H1 (cell line): ENCODE data around the gene TMBIM6. TPM values are rescaled to one million over a fixed set of nuclear protein-coding genes. Genes with fewer than 3 reads are reported as not detected.

Experiments used
- BRCA1 ChIP-seq: IDR thresholded peaks from 2 replicates; pipeline ENCODE4 v1.6.1; 2012; ENCODE audit warnings: low read depth, low read length, improper control_type of control experiment
- CEBPB ChIP-seq: IDR thresholded peaks from 2 replicates; pipeline ENCODE4 v1.6.1; 2012; ENCODE audit warnings: low read depth, low read length
- CHD1 ChIP-seq: IDR thresholded peaks from 2 replicates; pipeline ENCODE4 v1.6.1; 2012; ENCODE audit warnings: low read depth, low read length, improper control_type of control experiment
- CHD2 ChIP-seq: IDR thresholded peaks from 2 replicates; pipeline ENCODE4 v1.6.1; 2012; ENCODE audit warnings: low read length, improper control_type of control experiment
- CREB1 ChIP-seq: IDR thresholded peaks from 2 replicates; pipeline ENCODE4 v1.6.1; 2012; ENCODE audit warnings: inconsistent platforms
- EGR1 ChIP-seq: IDR thresholded peaks from 2 replicates; pipeline ENCODE4 v1.6.1; 2011; ENCODE audit warnings: low read depth, low read length, borderline replicate concordance
- HDAC6 ChIP-seq: IDR thresholded peaks from one replicate; pipeline ENCODE4 v1.7.1; 2012; ENCODE audit warnings: low read depth, mild to moderate bottlenecking, inconsistent platforms, low read length, moderate library complexity
- KDM1A ChIP-seq: fragments of 200-600, 300-600 bp; sonication (generic); IDR thresholded peaks from 2 replicates; pipeline ENCODE4 v1.7.1; 2016; ENCODE audit warnings: mild to moderate bottlenecking, low read length, borderline replicate concordance
- KDM5A ChIP-seq: fragments of 200-600 bp; IDR thresholded peaks from 2 replicates; pipeline ENCODE4 v1.7.1; 2012; ENCODE audit warnings: mild to moderate bottlenecking, low read length, inconsistent platforms, mixed read lengths
- MAFK ChIP-seq: IDR thresholded peaks from 2 replicates; pipeline ENCODE4 v1.6.1; 2012; ENCODE audit warnings: low read depth, mild to moderate bottlenecking, improper control_type of control experiment, low read length
- NRF1 ChIP-seq: IDR thresholded peaks from 2 replicates; pipeline ENCODE4 v1.6.1; 2011; ENCODE audit warnings: mild to moderate bottlenecking, low read depth, low read length, improper control_type of control experiment
- POLR2AphosphoS5 ChIP-seq: IDR thresholded peaks from 2 replicates; pipeline ENCODE4 v1.6.1; 2011; ENCODE audit warnings: low read depth, low read length
- POU5F1 ChIP-seq: IDR thresholded peaks from 2 replicates; pipeline ENCODE4 v1.6.1; 2011; ENCODE audit warnings: low read depth, mild to moderate bottlenecking, low read length, moderate library complexity
- RAD21 ChIP-seq, 2 experiments: IDR thresholded peaks in 1 of 2; conservative IDR thresholded peaks in 1 of 2; 2 replicates each; pipeline ENCODE4 v1.6.1; 2011; ENCODE audit warnings: low read depth in 2 of 2, low read length in 2 of 2, improper control_type of control experiment in 1 of 2, inconsistent platforms in 1 of 2, mild to moderate bottlenecking in 1 of 2, moderate library complexity in 1 of 2
- RBBP5 ChIP-seq: IDR thresholded peaks from 2 replicates; pipeline ENCODE4 v1.7.1; 2012; ENCODE audit warnings: low read depth, mild to moderate bottlenecking, inconsistent platforms, low read length, moderate library complexity, borderline replicate concordance
- RFX5 ChIP-seq: IDR thresholded peaks from 2 replicates; pipeline ENCODE4 v1.6.1; 2011; ENCODE audit warnings: low read depth, low read length, improper control_type of control experiment, borderline replicate concordance
- SP1 ChIP-seq: IDR thresholded peaks from 2 replicates; pipeline ENCODE4 v1.6.1; 2011; ENCODE audit warnings: low read depth, low read length
- SP2 ChIP-seq: IDR thresholded peaks from 2 replicates; pipeline ENCODE4 v1.6.1; 2012; ENCODE audit warnings: mild to moderate bottlenecking, low read length, inconsistent platforms
- TAF7 ChIP-seq: optimal IDR thresholded peaks from 2 replicates; pipeline ENCODE3; 2011; ENCODE audit warnings: low read depth, mild to moderate bottlenecking, inconsistent platforms, low read length, moderate library complexity, borderline replicate concordance
- TEAD4 ChIP-seq: IDR thresholded peaks from 2 replicates; pipeline ENCODE4 v1.6.1; 2012; ENCODE audit warnings: low read depth, low read length, inconsistent platforms, mixed read lengths
- YY1 ChIP-seq: IDR thresholded peaks from 2 replicates; pipeline ENCODE4 v1.6.1; 2011; ENCODE audit warnings: low read depth, mild to moderate bottlenecking, low read length
- polyA plus RNA-seq, 7 experiments: library from polyadenylated mRNA; depleted of rRNA in 3 of 7; stranded (reverse) in 5 of 7; unstranded in 2 of 7; fragments of >200 nt in 5 of 7; fragments of 200-250 nt in 2 of 7; gene quantifications; 1 replicate in 5 of 7; 2 replicates in 1 of 7; 4 replicates in 1 of 7; pipeline versions ENCODE4 v1.2.1 to v1.2.3, GENCODE V29; 2011 to 2013; ENCODE audit warnings: missing spikeins in 2 of 7, mixed read lengths in 2 of 7
- total RNA-seq: library from RNA; stranded (reverse); fragmentation: NEBNext Ultra II Directional; extraction: Animal tissue kit (Norgen Biotek cat#: 25700); gene quantifications from 2 replicates; pipeline ENCODE4 v1.2.1, GENCODE V29; 2021
- TF ChIP-seq, protein P1 (sequence below): IDR thresholded peaks from 2 replicates; pipeline ENCODE4 v1.6.1; 2011; ENCODE audit warnings: low read length, improper control_type of control experiment

Gene TMBIM6
- total and polyA plus RNA-seq, 2 of the 8 experiments (the other 6 are each of a cell fraction or from before 2014, with no cell fraction given): 423 to 556 TPM

DNA sequence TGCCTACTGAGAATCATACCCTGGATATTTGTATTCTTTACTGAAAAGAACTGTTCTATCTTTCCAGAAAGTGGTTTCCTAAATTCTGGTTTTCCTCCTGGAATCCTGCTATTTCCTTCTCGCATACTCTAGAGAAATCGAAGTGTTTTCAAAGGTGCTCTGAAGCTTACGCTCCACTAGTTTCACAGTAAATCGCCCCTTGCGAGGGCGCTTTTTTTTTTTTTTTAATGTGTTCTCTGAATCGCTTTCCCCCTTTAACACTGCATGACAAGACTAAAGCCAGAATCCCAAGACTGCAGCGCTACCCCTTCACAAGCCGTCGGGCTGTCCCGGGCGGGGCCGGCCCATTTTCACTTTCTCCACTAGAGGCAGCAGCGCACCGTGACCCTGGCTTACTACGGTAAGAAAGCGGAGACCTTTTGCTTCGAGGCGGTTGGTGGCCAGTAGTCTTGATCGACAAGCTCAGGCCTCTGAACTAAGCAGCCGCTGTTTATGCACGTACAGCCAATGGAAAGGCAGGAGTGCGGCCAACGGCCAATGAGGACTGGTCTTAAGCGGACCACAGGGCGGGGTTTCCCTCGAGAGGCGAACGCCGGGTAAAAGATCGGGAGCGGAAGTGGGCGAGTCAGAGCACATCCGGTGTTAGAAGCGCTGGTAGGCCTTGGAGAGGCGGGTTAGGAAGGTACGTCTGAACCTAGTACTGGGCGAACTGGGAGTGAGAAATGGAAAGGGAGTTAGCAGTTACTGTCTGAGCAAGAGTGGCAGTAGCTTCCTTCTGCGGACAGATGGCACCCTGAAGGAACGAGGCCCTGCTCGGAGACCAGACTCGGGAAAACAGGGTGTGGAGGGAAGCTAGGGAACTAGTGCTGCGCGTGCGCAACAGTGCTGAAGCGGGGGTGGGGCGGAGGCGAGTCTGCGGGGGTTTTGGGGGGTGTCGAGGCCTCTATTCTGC lies at the start of gene TMBIM6 (continued):
- TF ChIP-seq CHD2 (0 out of 2 replicates have a peak, but pooled peaks have one; percentile 32), MAFK (no peak), TAF7 (peak; percentile 98), CREB1 (peak; percentile 55), SP2 (no peak; the same call in 1 of the 2 replicates), SP1 (peak; percentile 87), NRF1 (peak; percentile 68), POLR2AphosphoS5 (peak; percentile 100), HDAC6 (no peak), BRCA1 (no peak), RBBP5 (no peak), CEBPB (no peak), CHD1 (no peak), RAD21 (IDR thresholded peaks at IDR 0.05 in 1 of 2, conservative IDR thresholded peaks at IDR 0.05 in 1 of 2; ENCODE audit: low read depth in 2 of 2, low read length in 2 of 2) (peak; percentile 55 to 70), YY1 (0 out of 2 replicates have a peak, but pooled peaks have one; percentile 29), RFX5 (no peak), KDM1A (no peak), EGR1 (peak; percentile 50; the same call in 1 of the 2 replicates), TEAD4 (no peak), POU5F1 (no peak), KDM5A (peak; percentile 30; the same call in 1 of the 2 replicates)
- TF ChIP-seq, protein P1, sequence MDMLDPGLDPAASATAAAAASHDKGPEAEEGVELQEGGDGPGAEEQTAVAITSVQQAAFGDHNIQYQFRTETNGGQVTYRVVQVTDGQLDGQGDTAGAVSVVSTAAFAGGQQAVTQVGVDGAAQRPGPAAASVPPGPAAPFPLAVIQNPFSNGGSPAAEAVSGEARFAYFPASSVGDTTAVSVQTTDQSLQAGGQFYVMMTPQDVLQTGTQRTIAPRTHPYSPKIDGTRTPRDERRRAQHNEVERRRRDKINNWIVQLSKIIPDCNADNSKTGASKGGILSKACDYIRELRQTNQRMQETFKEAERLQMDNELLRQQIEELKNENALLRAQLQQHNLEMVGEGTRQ: no peak
